Measurements from ENCODE around the gene SETBP1.
A peak's percentile ranks its signal among the peaks of the same experiment; 100 is the strongest.

The SETBP1 gene

GRCh38 chr18:44870631-44871502 is 190.2 kb downstream of the SETBP1 start:
- no peak for DNase-seq (ENCODE audit: low spot score)

DNA sequence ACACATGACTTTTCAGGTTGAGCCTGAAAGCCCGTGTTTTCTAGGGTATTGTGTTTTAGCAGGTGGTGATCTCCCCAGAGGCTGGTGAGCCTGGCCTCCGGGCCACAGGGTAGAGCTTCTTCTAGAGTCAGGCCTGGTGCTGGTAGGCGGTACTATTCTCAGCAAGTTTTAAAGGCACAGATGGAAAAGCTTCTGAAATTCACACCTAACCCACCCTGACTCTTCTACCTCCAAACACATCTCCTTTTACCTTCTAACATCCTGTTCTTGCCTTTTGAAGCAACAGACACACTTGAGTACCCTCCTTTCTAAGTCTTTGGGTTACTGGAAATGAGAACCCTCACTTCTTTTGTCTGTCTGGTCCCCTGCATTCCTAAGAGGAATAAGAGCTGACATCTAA is 191.1 kb downstream of the SETBP1 start:
- no peak for DNase-seq (ENCODE audit: low spot score)

DNA sequence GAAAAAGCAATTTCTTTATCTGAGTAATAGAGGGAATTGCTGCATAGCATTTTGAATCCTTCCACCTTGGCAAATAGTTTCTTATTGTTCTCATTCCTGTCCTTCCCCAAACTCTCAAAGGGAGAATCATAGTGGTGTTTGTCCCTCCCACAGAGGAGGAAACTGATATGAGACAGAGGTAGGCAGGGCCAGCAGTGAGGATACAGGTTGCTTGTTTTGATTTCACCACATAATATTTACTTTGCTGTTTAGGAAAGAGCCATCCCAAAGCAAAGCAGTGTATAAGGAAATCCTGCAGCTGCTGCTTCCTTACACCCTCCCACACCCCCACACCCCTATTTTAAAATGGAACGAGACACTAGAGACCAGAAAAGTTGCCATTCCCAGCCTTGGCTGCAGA is 195.3 kb downstream of the SETBP1 start:
- DNase-seq (ENCODE audit: low spot score) = no peak

DNA sequence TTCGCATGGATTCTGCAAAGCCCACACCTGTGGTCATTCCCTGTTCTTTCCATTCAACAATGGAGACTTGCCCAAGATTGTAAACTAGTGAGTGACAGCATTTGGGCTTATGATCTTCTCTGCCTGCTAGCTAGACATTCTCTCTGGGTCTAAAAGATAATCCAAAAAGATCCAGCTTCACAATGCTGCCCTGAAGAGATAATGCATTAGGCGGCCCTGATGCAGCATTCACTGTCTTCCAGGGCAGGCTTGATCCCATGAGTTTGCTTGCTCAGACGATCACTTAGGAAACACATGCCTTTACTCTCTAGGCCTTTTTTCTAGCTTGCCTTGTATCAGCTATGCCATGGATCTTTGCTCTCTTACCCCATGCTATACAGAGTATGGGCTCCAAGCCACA is 196.1 kb downstream of the SETBP1 start:
- no peak for DNase-seq (ENCODE audit: low spot score)

GRCh38 chr18:44878335-44878734 is 197.6 kb downstream of the SETBP1 start:
- no peak for DNase-seq (ENCODE audit: low spot score)

- no peak for DNase-seq (ENCODE audit: low spot score)
Measured at GRCh38 chr18:44880170-44880569, 199.5 kb downstream of the SETBP1 start.

- DNase-seq (ENCODE audit: low spot score) = no peak
Measured at GRCh38 chr18:44881461-44882162, 200.9 kb downstream of the SETBP1 start.

DNA sequence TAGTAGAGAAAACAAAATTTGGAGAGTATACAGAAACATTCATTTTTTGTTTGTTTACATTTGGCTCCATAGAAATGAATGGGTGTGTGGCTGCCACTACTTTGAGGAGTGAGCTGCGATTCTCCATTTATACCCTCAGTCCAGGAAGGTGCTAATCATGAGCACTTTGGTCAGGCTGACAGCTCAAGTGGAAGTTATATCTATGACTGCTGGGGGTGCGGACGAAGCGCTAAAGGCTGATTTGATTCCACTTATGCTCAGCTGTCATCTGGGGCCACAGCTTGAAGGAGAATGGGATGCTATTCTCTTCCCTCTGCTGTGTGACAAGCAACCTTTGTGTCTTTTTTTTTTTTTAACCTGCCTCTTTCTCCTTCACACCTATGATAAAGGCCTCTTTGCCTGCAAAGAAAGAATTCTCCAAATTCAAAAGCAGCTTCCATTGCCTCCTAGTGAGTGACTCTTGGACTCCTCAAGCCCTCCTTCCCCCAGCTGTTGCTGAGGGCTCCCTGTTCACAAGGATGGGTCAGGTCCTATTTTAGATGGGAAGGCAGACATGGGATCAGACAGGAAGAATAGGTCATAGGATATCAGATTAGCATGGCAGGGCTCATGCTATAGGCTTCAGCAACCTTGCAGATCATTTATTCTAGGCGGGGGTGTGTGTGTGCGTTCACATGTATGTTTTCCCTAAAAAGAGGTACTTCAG is 201.6 kb downstream of the SETBP1 start:
- no peak for DNase-seq (ENCODE audit: low spot score)

DNA sequence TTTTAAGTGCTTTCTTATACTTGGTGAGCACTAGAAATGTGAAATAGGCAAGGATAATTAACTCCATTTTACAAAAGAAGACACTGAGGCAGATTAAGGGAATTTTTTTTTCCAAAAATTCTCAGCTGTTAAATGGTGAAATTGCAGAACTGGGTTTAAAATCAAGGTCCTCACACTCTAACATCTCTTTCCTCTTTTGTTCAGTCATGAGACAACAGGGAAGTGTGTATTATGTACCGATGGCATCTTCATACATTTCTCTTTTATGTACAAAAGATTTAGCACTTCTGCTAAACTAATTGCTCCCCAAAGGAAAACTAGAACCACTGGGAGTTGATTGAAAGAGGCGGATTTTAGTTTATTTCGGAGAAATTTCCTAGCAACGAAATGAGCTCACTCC is 203.0 kb downstream of the SETBP1 start:
- DNase-seq (ENCODE audit: low spot score) = no peak

DNA sequence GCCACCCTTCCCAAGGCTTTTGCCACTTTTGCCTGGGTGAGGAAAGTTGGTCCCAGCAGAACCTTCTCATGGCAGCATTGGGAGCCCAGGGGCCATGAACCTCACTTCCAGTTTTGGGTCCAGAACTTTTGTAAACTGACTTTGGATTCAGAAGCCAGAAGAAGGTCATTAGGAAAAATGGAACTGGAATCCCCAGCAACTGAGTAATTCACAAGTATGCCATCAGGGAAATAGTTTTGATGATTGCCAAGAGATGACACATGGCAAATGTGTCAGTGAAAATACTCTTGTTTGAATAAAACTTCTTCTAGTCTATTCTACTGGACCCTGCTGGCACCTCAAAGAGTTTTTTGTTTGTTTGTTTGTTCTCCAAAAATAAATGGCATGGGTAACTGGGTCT is 203.7 kb downstream of the SETBP1 start:
- peak; percentile 55 for DNase-seq (ENCODE audit: low spot score)

- no peak for DNase-seq (ENCODE audit: low spot score)
Measured at GRCh38 chr18:44885507-44885906, 204.8 kb downstream of the SETBP1 start.

DNA sequence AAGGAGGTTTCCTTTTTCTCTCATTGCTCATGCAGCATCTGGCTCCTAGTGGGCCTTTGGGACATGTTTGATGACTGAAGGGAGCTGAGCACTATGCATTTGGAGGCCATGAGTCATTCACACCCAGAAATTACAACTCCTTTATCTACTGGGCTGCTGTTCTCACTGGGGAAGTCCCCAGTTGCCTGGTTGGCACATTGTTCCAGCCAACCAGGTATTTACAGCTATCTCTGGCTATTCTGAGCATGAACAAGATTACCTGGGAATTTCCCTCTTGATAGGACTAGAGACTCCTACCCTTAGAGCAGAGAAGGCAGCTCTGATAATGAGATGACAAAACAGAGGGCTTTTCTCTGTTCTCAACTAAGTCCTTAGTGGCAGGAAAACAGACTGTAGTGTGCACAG is 206.5 kb downstream of the SETBP1 start:
- peak; percentile 58 for DNase-seq (ENCODE audit: low spot score)

- no peak for DNase-seq (ENCODE audit: low spot score)
Measured at GRCh38 chr18:44889111-44889510, 208.4 kb downstream of the SETBP1 start.

DNA sequence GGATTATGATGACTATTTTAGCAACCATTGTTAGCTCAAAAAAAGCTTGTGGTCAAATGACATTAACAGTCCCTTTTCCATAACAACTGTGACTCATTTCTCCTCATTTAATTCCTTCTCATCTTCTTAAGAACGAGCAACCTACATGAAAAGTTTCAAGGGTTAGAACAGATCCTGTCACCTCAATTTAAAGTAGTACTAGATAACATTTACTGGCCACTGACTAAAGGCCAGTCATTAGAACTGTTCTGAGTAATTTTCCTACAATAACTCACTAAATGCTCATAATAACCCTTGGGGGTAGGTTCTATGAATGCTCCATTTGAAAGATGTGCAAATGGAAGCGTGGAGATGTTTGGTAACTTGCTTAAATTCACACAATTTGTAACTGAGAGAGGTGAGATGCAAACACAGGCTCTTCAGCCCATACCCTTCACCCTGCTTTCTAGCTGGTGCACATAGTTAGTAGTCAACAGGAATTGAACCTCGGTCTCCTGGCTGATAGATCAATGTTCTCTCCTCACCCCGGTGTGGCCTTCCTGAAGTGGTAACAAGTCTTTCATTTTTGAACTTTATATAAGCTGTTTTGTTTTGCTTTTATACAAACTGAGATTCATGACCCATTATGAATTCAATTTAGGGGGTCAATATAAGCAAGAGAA is 212.5 kb downstream of the SETBP1 start:
- DNase-seq (ENCODE audit: low spot score) = no peak

DNA sequence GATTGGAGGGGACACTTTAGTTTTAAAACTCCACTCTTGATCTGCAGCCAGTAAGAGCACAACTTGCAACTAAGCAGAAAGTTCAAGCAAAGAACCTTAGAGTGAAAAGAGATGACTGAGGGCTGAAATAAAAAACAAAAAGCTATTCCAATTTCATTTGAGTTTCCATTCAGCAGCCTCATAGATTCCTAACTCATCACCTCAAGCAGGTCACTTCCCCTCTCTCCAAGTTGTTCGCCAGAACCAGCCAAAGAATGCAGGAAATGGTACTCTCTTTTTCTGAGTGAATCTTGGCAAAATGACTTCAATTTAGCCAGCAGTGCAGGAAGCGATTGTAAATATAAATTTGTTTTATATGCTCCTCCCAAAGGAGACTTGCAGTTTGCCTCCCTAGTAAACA is 213.3 kb downstream of the SETBP1 start:
- no peak for DNase-seq (ENCODE audit: low spot score)

GRCh38 chr18:44895176-44895798 is 214.6 kb downstream of the SETBP1 start:
- DNase-seq (ENCODE audit: low spot score) = peak; percentile 50

DNA sequence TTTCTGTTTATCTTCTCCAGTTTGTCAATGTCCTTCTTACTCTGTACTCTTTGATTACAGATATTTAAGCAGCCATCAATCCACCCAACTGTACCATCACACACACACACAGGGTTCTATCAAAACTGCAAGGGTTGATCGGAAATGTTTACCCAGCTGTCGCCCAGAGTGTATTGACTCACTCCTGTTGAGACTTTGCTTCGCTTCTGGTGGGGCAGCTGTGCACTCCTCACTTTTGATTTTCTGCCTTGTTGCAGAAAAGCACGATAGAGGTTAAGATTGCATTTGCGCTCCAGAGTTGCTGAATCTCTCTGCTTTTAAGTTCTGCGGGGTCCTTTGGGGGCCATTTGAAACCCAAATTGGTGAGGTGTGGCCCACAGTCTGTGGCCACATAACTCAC is 216.2 kb downstream of the SETBP1 start:
- no peak for DNase-seq (ENCODE audit: low spot score)

DNA sequence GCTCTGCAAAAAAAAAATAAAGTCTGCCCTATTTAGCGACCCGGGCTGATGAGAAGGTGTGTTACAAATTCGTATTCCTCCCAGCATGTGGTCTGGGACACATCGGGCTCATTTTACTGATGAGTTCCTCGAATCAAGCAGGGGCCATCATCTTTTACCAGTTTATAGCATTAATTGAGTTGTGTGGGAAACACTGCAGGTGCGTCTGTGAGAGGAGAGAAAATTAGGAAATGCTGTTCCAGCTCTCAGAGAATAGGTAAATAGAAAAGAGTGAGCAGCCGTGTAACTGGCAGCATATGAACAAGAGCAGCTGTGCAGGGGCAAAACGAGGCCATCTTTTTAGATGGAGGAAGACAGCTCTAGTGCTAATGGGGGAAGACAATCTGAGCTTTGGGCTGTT is 216.7 kb downstream of the SETBP1 start:
- DNase-seq (ENCODE audit: low spot score) = no peak

GRCh38 chr18:44897816-44898215 is 217.1 kb downstream of the SETBP1 start:
- no peak for DNase-seq (ENCODE audit: low spot score)

DNA sequence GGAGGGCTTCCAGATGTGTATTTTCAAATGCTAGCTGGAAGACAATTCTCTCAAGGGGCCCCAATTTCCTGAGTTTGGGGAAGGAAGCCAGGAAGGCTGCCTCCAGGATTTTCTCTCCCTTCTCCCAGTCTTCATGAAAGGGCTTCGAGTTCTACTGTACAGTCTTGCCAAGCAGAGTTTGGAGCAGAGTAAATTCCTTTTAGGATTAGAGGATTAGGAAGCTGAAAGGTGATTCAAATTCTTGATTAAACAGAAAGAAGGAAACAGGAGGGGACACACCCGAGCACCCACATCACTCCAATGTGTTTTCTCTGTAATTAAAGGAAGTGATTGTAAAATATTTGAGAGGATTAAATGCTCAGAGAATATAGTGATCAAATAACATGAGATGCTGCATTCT is 217.8 kb downstream of the SETBP1 start:
- no peak for DNase-seq (ENCODE audit: low spot score)

GRCh38 chr18:44899832-44900231 is 219.1 kb downstream of the SETBP1 start:
- DNase-seq (ENCODE audit: low spot score) = no peak

DNA sequence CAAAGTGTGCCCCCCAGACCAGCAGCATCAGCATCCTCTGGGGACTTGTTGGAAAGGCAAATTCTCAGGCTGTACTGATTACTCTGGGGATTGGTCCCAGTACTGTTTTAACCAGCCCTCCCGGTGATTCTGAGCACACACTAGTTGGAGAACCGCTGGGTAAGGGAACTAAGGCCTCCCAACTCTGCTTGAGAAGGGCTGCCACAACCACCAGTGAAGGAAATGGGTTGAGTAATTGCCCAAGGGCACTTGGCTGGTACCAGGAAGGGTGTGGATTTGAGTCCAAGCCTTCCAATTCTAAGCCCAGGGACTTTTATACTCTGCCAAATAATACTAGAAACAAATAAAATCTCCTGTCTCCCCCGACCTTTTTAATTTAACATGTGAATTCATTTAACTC is 219.9 kb downstream of the SETBP1 start:
- DNase-seq (ENCODE audit: low spot score) = no peak
